Fibroblast of lung (primary cell): ENCODE results near the gene TTC33. TPM values are rescaled to one million over a fixed set of nuclear protein-coding genes. Genes with fewer than 3 reads are reported as not detected.

ENCODE experiments used
- DNase-seq, 2 donors: peaks; one replicate each; pipeline versions ENCODE4 v3.0.0 to v3.0.0-alpha.2; 2010; ENCODE audit warnings: low read depth in 2 of 2
- H2AFZ ChIP-seq: 2 replicates; pipeline ENCODE4 v1.5.1; 2012; ENCODE audit warnings: low read length, control low read depth, inconsistent platforms
- H3K27ac ChIP-seq: 2 replicates; pipeline ENCODE4 v1.5.1; 2011; ENCODE audit warnings: low read length, control low read depth; ENCODE audit not compliant: insufficient read depth
- H3K27me3 ChIP-seq: 2 replicates; pipeline ENCODE4 v1.5.1; 2011; ENCODE audit warnings: mild to moderate bottlenecking, low read length; ENCODE audit not compliant: control insufficient read depth, insufficient read depth
- H3K36me3 ChIP-seq: 2 replicates; pipeline ENCODE4 v1.5.1; 2011; ENCODE audit warnings: low read length; ENCODE audit not compliant: control insufficient read depth, insufficient read depth
- H3K4me1 ChIP-seq: 2 replicates; pipeline ENCODE4 v1.5.1; 2011; ENCODE audit warnings: low read length; ENCODE audit not compliant: control insufficient read depth, insufficient read depth; ENCODE audit errors: extremely low read depth
- H3K4me2 ChIP-seq: 2 replicates; pipeline ENCODE4 v1.5.1; 2011; ENCODE audit warnings: low read length, control low read depth; ENCODE audit not compliant: insufficient read depth; ENCODE audit errors: extremely low read depth
- H3K4me3 ChIP-seq, 4 experiments: fragments of 200-600 bp in 1 of 4; sonication (generic) in 1 of 4; replicated peaks in 1 of 4; 2 replicates each; pipeline ENCODE4 v1.5.1; 2011 to 2016; ENCODE audit warnings: low read length in 4 of 4, low read depth in 3 of 4, mild to moderate bottlenecking in 3 of 4, control low read depth in 2 of 4, inconsistent platforms in 1 of 4, mixed read lengths in 1 of 4; ENCODE audit not compliant: insufficient read depth in 1 of 4; ENCODE audit errors: control extremely low read depth in 1 of 4
- H3K79me2 ChIP-seq: 2 replicates; pipeline ENCODE4 v1.5.1; 2012; ENCODE audit warnings: mild to moderate bottlenecking, low read length, inconsistent platforms; ENCODE audit not compliant: control insufficient read depth, insufficient read depth
- H3K9ac ChIP-seq: 2 replicates; pipeline ENCODE4 v1.5.1; 2011; ENCODE audit warnings: mild to moderate bottlenecking, low read length, control low read depth; ENCODE audit not compliant: insufficient read depth
- H3K9me3 ChIP-seq: 2 replicates; pipeline ENCODE4 v1.5.1; 2012; ENCODE audit warnings: low read depth, low read length; ENCODE audit not compliant: control insufficient read depth, insufficient read depth
- H4K20me1 ChIP-seq: 2 replicates; pipeline ENCODE4 v1.5.1; 2011; ENCODE audit warnings: low read length; ENCODE audit not compliant: control insufficient read depth, insufficient read depth; ENCODE audit errors: extremely low read depth
- CTCF ChIP-seq, 2 donors: IDR thresholded peaks in 1 of 2; conservative IDR thresholded peaks in 1 of 2; 1 replicate in 1 of 2; 2 replicates in 1 of 2; pipeline ENCODE4 v1.5.1; 2011 to 2012; ENCODE audit warnings: low read length in 2 of 2, control low read depth in 1 of 2, inconsistent platforms in 1 of 2, low read depth in 1 of 2, mild to moderate bottlenecking in 1 of 2
- EZH2 ChIP-seq: IDR thresholded peaks from 2 replicates; pipeline ENCODE4 v1.5.1; 2012; ENCODE audit warnings: low read length, control low read depth, mild to moderate bottlenecking; ENCODE audit errors: missing control alignments
- polyA plus RNA-seq, 2 donors: library from polyadenylated mRNA; depleted of rRNA in 1 of 2; stranded (reverse) in 1 of 2; unstranded in 1 of 2; fragments of >200 nt; gene quantifications; 2 replicates each; pipeline ENCODE4 v1.2.1, GENCODE V29; 2011 to 2012; ENCODE audit warnings: missing spikeins in 1 of 2
- total RNA-seq: library from RNA; depleted of rRNA; stranded (reverse); fragments of >200 nt; gene quantifications from 2 replicates; pipeline ENCODE4 v1.2.1, GENCODE V29; 2014

The TTC33 gene
- total and polyA plus RNA-seq, 2 donors (not counting 1 experiment from before 2014, with no cell fraction given): 8.7 to 16.3 TPM

- no peak overlapping the region for H3K27ac ChIP-seq
- DNase-seq: peak; percentile 33 to 53
- no peaks in the 10 kb centered on the region for H3K79me2 ChIP-seq
- H3K4me2 ChIP-seq: no peak overlapping the region
- H3K4me3 ChIP-seq: no peak overlapping the region
- H4K20me1 ChIP-seq: no peaks in the 10 kb centered on the region
- no peak overlapping the region for H3K9ac ChIP-seq
- no peaks in the 10 kb centered on the region for H3K9me3 ChIP-seq
- TF ChIP-seq CTCF (conservative IDR thresholded peaks at IDR 0.05 in 1 of 2, IDR thresholded peaks at IDR 0.05 in 1 of 2; ENCODE audit: low read depth in 1 of 2, low read length in 2 of 2) (no peak), EZH2 (no peak)
- H3K4me1 ChIP-seq: no peaks in the 10 kb centered on the region
- no peaks in the 10 kb centered on the region for H3K27me3 ChIP-seq
- no peaks in the 10 kb centered on the region for H3K36me3 ChIP-seq
- no peak overlapping the region for H2AFZ ChIP-seq
Observed at GRCh38 chr5:40477856-40478546, 277.8 kb downstream of the TTC33 start.

GRCh38 chr5:40475561-40475960 lies 280.2 kb downstream of the TTC33 start:
- Histone ChIP-seq H3K9me3 (no peaks in the 10 kb centered on the region), H3K4me2 (no peak overlapping the region), H3K79me2 (no peaks in the 10 kb centered on the region), H3K36me3 (no peaks in the 10 kb centered on the region), H4K20me1 (no peaks in the 10 kb centered on the region), H2AFZ (no peak overlapping the region), H3K27ac (no peak overlapping the region), H3K4me3 (no peak overlapping the region), H3K9ac (no peak overlapping the region), H3K4me1 (no peaks in the 10 kb centered on the region), H3K27me3 (no peaks in the 10 kb centered on the region)
- DNase-seq: no peak
- TF ChIP-seq EZH2: no peak
- no peak for TF ChIP-seq CTCF (conservative IDR thresholded peaks at IDR 0.05 in 1 of 2, IDR thresholded peaks at IDR 0.05 in 1 of 2; ENCODE audit: low read depth in 1 of 2, low read length in 2 of 2)

- TF ChIP-seq EZH2: no peak
- TF ChIP-seq CTCF (conservative IDR thresholded peaks at IDR 0.05 in 1 of 2, IDR thresholded peaks at IDR 0.05 in 1 of 2; ENCODE audit: low read depth in 1 of 2, low read length in 2 of 2): no peak
- Histone ChIP-seq H3K36me3 (no peaks in the 10 kb centered on the region), H3K4me2 (no peak overlapping the region)
Observed at GRCh38 chr5:40474250-40474649, 281.5 kb downstream of the TTC33 start.

More at GRCh38 chr5:40474250-40474649, 281.5 kb downstream of the TTC33 start:
- Histone ChIP-seq H2AFZ (no peak overlapping the region), H3K27me3 (no peaks in the 10 kb centered on the region), H4K20me1 (no peaks in the 10 kb centered on the region), H3K4me3 (no peak overlapping the region), H3K27ac (no peak overlapping the region), H3K9ac (no peak overlapping the region), H3K79me2 (no peaks in the 10 kb centered on the region), H3K9me3 (no peaks in the 10 kb centered on the region), H3K4me1 (no peaks in the 10 kb centered on the region)
- no peak for DNase-seq
